Stimulated activated CD8-positive, alpha-beta memory T cell treated with anti-CD3 and anti-CD28 coated beads, Interleukin-7, amount 100 ng/mL, for 48 hours (primary cell): Measurements from ENCODE around the gene NTRK2.

Experiments used
- DNase-seq, 2 donors: peaks; one replicate each; pipeline ENCODE4 v3.0.0-alpha.2; 2020; ENCODE audit warnings: low read depth in 1 of 2; ENCODE audit errors: extremely low read depth in 1 of 2

NTRK2 gene

DNA sequence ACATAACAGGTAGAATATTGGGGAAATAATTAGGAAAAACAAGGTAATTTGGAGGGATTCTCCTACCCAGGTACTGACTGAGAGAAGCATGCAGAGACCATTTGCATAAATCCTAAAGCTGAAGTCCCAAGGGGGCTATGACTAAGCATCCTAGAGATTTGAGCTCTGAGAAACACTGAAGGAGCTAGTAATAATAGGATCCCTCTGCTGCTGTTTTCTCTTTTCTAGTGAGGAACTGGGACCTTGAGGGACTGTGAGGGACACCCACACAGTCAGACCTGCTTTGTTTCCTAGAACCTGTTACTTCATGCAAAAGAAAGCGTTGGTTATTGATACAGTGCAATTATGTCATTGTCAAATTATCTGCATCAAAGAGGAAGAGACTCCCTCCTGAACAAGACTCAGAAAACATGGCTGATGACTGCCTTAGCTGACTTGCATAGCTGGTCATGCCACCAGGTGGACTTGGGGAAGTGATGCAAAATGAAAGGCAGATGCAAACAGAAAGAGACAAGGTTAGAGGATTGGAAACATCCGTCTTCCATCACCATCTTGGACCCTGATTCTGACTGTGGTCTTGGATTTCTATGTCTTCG is 335.4 kb downstream of the NTRK2 start:
- DNase-seq, result no peak

DNA sequence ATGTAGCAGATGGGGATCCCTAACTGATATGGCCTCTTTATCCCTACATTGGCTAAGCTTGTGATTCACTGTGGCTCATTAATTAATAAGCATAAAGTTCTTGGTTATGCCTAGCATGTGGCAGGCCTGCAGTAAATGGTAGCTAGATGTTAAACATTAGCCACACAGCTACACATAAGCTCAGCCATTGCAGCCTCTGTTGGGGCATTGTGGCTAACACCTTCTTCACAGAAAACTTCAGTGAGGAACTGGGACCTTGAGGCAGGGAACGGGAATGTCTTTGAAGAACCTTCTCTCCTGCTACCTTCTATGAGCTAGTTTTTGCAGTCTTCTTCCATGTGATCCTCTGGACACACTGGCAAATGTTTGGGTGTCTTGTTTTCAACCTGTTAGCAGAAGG is 338.2 kb downstream of the NTRK2 start:
- DNase-seq, result no peak

DNA sequence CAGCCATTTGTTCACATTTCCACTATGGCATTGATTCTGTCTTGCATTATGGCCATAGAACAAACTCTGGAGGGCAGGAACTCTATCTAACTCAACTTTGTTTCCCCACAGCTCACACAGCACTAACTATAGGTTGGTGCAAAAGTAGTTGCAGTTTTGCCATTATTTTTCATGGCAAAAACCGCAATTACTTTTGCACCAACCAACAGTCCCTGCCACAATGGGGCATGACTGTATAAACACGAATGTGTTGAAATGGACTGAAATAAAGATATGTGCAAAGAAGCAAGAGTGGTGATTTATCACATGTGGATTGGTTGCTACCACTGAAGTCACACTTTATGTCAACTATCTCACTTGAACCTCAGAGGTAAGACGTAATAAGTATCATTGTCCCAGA is 338.7 kb downstream of the NTRK2 start:
- no peak for DNase-seq

DNA sequence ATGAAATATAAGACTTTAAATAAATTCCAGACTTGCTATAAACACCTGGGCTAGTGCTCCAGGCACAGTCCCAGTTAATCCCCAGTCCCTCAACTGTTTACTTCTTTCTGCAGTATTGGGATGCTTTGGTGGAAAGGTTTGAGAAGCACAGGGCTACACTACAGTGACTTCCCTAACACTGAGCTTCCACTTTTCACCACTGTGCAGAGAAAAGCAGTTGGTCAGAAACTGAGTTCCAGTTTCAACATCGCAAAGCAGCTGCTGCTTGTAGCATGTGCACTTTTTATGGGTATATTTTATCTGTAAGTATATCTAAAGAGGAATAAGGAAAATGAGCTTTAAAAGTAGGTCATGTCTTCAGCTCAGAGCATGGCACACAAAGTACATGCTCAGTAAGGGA is 339.7 kb downstream of the NTRK2 start:
- no peak for DNase-seq

DNA sequence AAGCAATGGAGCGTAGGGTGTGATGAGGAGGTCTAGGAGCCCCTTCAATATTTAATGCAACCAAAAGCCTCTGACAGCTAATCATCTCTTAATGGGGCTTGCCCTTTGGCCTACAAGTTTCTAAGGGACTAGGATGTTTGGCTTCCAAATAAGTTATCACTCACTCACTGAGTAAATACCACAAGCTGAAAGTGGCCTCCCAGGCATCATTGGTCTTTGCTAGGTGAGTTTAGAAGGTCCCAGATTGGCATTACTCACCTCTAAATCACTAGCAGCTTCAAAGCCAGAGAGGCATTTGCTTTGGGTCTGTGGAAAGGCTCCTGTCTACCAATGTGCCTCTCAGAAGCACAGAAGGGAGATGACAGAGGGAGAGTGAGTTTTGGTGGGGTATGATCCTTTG is 344.2 kb downstream of the NTRK2 start:
- DNase-seq, result no peak

DNA sequence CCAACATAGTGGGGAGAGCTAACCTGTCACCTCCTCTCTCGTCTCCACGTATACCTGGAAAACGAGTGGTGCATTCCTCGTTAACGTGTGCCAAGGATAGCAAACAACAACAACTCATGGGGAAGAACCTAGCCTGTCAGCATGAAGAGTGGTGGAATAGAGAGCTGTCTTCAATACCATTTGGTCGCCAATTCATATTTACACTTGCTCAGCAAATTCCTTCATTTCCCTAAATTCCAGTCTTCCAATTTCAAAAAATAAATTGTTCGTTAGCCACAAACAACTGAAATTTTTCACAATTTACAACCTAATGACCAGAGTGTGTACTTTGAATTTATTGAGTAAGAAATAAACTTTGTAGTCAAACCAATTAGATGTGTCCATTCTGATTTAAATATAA is 344.8 kb downstream of the NTRK2 start:
- no peak for DNase-seq

DNA sequence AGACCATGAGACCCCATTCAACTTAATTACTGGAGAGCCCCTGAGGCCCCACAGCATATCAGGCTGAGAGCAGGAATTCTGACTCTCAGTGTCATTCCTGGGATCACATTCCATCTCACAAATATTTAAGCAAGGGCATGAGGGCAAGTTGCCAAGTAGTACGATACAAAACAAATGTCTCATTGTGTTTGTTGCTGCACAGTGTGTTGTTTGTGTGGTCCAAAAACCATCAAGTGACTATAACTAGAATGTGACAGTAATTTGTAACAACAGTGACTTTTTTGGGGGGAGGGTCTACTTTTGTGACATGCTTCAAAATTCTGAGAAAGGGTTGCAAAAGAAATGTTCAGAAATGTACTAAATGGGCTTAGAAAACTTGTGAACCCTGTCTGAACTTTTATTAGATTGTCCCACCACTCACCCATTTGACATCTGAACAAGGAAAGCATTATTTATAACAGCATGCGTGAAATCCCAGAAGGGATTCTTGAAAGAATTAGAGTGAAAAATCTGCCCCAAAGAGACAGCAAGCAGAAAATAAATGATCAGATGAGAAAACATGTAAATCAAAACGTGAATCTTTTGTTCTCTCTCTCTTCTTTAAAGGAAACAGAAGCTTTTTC is 347.0 kb downstream of the NTRK2 start:
- no peak for DNase-seq

DNA sequence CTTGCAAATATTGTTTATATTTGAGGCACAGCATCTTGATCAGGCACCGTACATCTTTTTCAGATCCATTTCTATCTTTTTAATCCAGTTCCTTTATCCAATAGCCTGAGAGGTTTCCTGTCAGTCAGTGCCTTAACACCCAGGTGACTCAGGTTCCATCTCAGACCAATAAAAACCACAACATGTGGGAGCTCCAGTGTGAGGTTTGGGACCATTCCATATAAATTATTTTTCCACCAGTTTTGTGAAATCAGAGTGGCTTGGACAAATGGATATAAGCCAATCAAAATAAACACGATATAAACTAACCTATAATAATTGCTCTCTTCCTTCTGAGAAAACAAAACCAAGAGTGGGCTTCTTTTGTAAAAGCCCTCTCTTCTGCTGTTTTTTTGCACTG is 351.3 kb downstream of the NTRK2 start:
- no peak for DNase-seq

DNA sequence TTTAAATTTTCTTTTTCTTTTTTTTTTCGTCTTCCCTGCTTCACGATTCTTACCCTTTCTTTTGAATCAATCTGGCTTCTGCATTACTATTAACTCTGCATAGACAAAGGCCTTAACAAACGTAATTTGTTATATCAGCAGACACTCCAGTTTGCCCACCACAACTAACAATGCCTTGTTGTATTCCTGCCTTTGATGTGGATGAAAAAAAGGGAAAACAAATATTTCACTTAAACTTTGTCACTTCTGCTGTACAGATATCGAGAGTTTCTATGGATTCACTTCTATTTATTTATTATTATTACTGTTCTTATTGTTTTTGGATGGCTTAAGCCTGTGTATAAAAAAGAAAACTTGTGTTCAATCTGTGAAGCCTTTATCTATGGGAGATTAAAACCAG is 352.2 kb downstream of the NTRK2 start:
- no peak for DNase-seq

DNA sequence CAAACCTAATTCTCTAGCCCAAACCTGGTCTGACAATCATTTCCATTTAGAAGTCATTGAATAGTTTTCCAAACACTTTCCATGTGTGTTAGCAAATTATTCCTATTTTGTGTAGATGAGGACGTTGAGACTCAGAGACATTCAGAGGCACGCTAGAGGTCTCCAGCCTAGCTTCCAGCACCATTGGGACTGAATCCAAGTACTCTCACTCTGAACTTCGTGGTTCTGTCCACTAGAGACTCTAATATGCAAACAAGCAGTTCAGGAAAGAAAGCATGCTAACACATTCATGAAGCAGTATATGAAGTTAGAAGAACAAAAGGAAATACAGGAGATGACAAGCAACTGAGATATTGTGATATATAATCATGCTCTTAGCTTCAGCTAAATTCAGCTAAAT is 354.8 kb downstream of the NTRK2 start:
- no peak for DNase-seq

DNA sequence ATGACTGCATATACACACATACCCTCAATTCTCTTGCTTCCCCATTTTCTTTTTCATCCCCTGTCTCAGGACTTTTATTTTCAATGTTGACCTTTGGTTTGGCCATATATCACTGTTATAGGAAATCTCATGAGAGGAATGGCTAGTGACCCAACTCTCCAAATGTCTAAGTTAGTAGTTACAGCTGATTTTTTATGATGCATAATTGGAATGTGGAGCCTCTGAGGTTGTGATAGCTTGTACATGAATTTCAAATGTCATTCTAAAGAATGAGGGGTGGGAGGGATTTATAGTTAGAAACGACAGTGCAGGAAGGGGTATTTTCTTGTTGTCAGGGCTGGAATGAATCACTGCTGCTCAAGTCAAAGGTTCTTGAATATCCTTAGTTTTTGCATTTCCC is 356.1 kb downstream of the NTRK2 start:
- DNase-seq, result no peak

DNA sequence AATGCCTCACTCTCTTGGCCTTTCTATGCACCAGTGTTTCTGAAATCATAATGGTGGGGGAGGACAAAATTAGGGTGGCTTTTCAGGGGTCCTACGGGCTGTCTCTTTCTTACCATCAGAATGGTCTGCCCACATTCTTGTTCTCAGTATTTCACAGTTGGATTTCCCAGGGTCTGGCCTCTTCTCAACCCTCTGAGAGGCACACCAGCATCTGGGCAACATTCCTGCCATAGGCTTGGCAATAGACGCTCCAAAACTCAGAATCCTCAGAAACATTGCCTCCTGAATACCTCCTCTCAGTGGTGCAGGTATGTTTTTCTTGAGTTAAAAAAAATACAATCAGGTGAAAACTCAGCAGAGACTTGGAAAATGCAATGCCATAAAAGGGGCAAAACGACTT is 358.3 kb downstream of the NTRK2 start:
- DNase-seq, result no peak

DNA sequence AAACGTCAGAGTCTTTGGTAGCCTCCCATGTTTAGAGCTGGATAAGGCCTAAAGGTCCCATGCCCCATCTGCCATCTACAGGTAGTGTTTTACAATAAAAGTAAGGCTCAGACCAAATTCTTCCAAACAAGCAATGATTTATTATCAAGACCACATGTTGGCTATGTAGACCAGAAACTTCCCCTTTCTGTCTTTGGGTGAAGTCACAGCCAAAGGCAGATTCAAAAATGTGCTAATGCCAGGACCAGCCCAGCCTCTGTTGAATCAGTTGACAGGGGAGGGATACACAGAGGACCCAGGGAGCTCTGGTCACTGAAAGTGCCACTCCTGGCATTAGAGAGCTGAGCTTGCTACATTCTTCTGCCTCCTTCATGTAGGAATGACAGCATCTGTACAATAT is 360.8 kb downstream of the NTRK2 start:
- no peak for DNase-seq

DNA sequence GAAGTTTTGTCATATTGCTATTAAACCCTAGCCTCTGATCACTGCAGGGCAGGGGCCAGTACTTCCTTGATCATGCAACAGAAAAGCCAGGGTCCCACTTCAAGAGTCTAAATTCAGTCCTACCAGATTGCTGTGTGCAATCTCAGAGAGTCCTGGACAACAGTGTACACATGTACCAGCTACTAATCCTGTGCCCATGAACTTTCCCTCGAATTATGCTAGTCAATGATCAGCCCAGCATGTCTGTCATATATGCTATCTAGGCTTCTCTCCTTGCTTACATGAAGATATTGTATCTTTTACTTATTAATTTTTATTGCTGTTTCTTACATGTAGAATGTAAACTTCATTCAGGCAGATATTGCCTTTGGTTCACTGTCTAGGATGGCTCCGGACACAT is 367.0 kb downstream of the NTRK2 start:
- no peak for DNase-seq

DNA sequence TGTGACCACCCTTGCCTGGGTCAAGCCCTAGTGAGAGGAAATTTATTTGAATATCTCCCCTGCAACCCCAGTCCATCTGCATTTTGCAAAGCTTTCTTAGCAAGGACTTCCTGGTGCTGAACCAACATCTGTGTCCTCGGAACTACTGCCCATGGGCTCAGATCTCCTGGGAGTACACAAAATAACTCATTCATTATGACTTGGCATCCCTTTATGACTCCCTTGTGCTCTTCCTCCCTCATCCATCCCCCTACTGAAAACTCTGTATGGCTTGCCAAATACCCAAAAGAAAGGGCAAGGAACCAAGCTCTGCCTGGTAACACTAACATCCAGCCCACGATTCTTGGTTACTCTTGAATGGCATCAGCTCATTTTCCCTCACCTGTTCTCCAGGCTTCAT is 368.5 kb downstream of the NTRK2 start:
- no peak for DNase-seq

DNA sequence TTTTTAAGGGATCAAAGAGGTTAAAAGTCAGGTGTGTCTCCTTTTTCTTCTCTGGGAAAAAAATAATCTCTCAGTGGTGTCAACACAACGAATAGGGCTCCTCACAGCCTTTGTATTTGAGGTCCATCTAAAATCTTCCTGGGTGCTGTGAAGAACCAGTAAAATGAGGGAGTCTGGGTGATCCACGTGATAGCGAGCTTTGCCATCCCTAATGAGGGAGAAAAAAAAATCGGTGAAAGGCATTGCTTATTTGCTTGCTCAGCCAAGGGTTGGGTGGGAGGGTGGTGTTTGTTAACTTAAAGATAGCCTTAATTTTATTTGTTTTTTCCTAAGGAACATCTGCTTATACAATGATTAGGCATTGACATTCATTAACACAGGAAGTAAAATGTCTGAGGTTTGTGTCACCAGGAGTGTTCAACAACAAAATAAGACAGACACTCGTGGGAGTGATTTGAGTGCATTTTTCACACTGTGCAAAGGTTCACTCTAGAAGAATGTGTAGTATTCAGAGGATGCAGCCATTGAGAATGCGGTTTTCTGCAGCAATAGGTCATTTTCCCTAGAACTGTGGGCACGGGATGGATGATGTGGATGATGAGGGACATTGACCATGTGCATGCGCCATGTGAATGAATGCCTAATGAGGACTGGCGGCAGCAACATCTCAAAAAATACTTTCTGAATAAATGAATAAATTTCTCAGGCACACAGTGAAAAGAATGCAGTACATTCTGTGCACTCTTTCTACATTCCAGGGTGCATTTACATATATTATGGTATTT is 369.5 kb downstream of the NTRK2 start:
- DNase-seq, result no peak

DNA sequence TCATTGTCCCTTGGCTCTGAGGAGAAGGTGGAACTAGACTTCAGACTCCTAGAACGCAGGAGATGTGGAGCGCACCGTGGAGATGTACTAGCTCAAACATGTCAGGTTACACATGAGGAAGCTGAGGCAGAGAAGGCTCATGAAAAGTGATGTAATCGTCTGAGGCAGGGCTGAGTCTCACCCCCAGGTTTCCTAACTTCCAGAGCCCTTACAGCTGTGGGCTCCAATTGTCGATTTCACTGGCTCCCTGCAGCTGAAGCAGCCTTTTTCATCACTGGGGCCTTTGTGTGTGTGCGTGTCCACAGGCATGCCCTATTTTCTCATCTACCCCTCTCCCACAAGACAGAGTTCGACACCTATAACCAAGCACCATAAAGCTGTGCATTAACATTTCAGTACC is 370.6 kb downstream of the NTRK2 start:
- no peak for DNase-seq

DNA sequence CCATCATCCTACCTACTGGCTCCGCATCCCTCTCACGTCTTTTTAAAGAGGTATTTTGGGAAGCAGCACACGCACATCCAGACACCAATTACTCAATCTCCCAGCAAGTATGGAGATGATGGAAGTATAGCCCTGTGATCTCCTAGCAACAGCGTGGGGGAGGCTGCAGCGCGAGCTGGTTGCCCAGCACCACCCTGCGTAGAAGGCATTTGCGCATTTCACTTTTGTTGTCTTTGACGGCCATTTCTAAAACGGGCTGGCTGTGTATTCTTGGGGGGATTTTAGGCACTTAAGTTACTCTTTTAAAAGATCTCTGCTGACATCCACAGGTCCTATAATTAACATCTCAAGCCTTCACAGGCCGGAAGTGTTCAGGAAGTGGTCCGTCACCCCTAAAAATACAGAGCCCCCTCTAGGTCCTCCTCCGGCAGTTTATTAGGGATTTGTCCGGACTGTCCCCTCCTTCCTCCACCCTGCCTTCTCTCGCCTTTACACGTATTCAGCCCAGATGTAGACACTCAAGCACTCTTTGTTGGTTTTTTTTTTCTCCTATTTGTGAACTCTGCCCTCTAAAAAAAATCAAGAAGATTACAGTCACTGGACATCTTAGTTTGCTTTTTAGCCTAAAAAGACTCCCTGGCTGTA is 371.4 kb downstream of the NTRK2 start:
- DNase-seq, result no peak

DNA sequence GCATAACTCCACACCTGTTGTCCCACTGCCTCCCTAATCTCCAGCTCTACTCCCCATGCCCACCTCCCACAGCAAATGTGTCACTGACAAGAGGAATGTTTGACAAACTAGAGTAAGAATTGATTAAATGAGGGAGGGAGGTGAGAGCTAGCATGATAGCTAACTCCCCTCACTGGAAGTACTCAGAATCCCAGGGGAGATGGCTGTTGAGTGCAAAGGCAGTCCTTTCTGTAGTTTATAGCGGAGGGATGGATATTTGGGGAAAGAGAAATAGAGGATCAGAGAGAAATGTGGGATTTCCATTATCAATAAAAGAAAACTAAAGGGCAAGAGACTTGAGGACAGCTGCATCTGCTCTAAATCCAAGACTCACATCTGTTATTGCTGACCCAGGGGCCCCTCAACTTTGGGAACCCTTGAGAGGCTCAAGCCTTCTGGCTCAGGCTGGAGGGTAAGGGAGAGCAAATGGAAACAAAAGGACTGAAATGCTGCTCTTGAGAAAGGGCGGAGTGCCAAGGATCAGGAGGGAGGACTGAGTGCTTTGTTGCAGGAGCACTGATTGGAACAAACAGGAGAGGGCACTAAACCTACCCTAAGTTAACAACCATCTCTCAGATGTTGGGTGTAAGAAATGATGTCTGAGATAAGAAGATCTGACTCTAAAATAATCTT is 372.1 kb downstream of the NTRK2 start:
- no peak for DNase-seq

DNA sequence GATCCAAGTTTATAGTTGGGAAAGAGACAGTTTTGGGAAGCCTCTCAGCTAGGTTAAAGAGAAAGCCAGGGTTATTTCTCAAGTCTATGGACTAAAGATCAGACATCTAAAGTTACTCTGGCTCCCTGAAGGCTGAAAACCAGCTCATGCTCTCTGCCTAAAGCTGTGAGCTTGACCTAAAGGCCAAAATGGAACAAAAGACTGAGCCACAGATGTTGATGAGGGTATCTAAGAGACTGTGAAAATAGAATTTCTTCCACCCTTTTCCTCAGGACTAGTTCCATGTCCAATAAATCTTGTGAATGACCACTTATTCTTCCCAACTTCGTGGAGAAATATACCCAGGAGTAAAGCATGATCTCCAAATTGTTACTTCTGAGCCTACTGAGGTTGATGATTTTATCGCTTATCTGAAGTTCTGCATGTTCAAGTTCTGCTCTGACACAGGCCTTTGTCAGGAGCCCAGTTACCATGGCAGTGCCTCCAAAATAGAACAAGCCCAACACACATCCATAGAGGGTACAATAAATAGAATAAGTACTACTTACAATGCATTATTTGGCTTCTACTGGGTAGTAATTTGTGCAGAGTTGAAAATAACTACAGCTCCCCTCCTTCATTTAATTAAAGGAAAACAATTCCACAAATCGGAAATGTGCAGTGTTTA is 373.6 kb downstream of the NTRK2 start:
- no peak for DNase-seq

DNA sequence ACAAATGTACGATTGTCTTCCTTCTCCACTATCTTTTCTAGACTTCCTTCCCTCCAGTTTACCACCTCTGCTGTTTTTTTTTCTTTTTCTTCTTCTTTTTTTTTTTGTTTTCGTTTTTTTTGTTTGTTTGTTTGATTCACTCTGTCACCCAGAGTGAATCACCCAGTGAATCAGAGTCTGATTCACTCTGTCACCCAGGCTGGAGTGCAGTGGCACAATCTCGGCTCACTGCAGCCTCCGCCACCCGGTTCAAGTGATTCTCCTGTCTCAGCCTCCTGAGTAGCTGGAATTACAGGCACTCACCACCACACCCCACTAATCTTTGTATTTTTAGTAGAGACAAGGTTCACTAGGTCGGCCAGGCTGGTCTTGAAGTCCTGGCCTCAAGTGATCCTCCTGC is 375.7 kb downstream of the NTRK2 start:
- no peak for DNase-seq
